SK-N-MC (cell line): Measurements from ENCODE around the gene PDPK1.

Experiments
- DNase-seq: peaks from one replicate; pipeline ENCODE4 v3.0.0-alpha.2; 2011; ENCODE audit warnings: low read depth, low spot score
- H3K27ac ChIP-seq: fragments of 200-600 bp; sonication (generic); 2 replicates; pipeline ENCODE4 v1.5.1; 2016; ENCODE audit warnings: mixed run types
- H3K36me3 ChIP-seq: fragments of 200-600 bp; sonication (generic); 2 replicates; pipeline ENCODE4 v1.6.1; 2017; ENCODE audit warnings: antibody characterized with exemption, low read length, mixed read lengths; ENCODE audit not compliant: insufficient read depth
- H3K4me3 ChIP-seq: fragments of 200-600 bp; sonication (generic); 2 replicates; pipeline ENCODE4 v1.5.1; 2016
- H3K9ac ChIP-seq: fragments of 200-600 bp; sonication (generic); 2 replicates; pipeline ENCODE4 v1.8.0; 2017; ENCODE audit warnings: mixed run types, mixed read lengths; ENCODE audit not compliant: insufficient read length
- H3K9me3 ChIP-seq: fragments of 200-600 bp; sonication (generic); 2 replicates; pipeline ENCODE4 v1.6.1; 2017; ENCODE audit warnings: low read depth, mild to moderate bottlenecking, antibody characterized with exemption, low read length, moderate library complexity, mixed read lengths
- EZH2 ChIP-seq: fragments of 200-600 bp; sonication (generic); IDR thresholded peaks from one replicate; pipeline ENCODE4 v1.6.1; 2017; ENCODE audit warnings: antibody characterized with exemption
- FOXP2 ChIP-seq: optimal IDR thresholded peaks from 2 replicates; pipeline ENCODE3; 2011; ENCODE audit warnings: mild to moderate bottlenecking, moderate library complexity; ENCODE audit not compliant: insufficient read depth; ENCODE audit errors: extremely low read length, control extremely low read depth
- POLR2AphosphoS5 ChIP-seq: IDR thresholded peaks from 2 replicates; pipeline ENCODE4 v1.6.1; 2012; ENCODE audit warnings: mild to moderate bottlenecking, low read depth, low read length, borderline replicate concordance

The PDPK1 gene

GRCh38 chr16:2496223-2497115 is 41.4 kb upstream of the PDPK1 start:
- Histone ChIP-seq H3K4me3 (no peak overlapping the region), H3K9ac (no peak overlapping the region), H3K36me3 (peaks cover 5% of the 10 kb centered on the region; the same call in 1 of the 2 replicates), H3K27ac (no peak overlapping the region), H3K9me3 (no peaks in the 10 kb centered on the region)
- TF ChIP-seq FOXP2, result no peak
- TF ChIP-seq EZH2, result no peak
- TF ChIP-seq POLR2AphosphoS5, result no peak
- no peak for DNase-seq

- Histone ChIP-seq H3K9me3 (no peaks in the 10 kb centered on the region), H3K4me3 (no peak overlapping the region), H3K36me3 (peaks cover 5% of the 10 kb centered on the region; the same call in 1 of the 2 replicates), H3K9ac (no peak overlapping the region), H3K27ac (no peak overlapping the region)
- no peak for TF ChIP-seq POLR2AphosphoS5
- no peak for TF ChIP-seq EZH2
- TF ChIP-seq FOXP2, result no peak
- no peak for DNase-seq
These were observed 40.6 kb upstream of the PDPK1 start for GRCh38 chr16:2497116-2497630.

DNA sequence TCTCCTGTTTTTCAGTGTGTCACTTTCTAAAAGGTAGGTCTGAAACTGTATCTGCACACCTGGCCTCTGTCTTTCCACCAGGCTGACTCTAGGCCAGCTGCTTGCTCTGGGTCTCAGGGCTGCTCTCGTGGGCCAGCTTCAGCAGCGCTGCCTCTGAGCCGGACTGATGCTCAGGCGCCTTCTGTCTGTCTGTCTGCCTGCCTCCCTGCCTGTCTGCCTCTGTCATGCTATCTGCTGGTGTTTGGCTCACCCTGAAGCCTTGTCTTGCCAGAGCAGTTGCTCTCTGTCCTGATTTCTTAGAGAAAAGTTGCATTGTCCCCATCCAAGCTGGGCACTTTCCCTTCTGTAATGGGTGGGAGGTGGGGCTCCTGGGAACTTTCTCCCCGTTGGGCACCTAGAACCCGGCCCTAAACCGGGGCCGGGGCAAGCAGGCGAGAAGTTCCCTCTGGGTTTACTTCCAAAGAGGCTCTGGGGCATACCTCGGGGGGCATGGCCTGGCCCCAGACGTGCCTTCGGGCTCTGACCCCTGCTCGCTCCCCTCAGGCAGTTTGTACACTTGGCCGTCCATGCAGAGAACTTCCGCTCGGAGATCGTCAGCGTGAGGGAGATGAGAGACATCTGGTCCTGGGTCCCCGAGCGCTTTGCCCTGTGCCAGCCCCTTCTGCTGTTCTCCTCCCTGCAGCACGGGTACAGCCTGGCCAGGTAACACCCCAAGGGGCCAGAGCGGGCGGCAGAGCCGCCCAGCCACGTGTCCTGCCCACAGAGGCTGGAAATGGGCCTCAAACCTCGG is 39.9 kb upstream of the PDPK1 start:
- no peak for DNase-seq
- H3K9ac ChIP-seq, result no peak overlapping the region
- TF ChIP-seq EZH2, result no peak
- no peak for TF ChIP-seq POLR2AphosphoS5
- TF ChIP-seq FOXP2, result no peak
- H3K27ac ChIP-seq, result no peak overlapping the region
- H3K9me3 ChIP-seq, result no peaks in the 10 kb centered on the region
- peaks cover 5% of the 10 kb centered on the region; the same call in 1 of the 2 replicates for H3K36me3 ChIP-seq
- H3K4me3 ChIP-seq, result no peak overlapping the region

DNA sequence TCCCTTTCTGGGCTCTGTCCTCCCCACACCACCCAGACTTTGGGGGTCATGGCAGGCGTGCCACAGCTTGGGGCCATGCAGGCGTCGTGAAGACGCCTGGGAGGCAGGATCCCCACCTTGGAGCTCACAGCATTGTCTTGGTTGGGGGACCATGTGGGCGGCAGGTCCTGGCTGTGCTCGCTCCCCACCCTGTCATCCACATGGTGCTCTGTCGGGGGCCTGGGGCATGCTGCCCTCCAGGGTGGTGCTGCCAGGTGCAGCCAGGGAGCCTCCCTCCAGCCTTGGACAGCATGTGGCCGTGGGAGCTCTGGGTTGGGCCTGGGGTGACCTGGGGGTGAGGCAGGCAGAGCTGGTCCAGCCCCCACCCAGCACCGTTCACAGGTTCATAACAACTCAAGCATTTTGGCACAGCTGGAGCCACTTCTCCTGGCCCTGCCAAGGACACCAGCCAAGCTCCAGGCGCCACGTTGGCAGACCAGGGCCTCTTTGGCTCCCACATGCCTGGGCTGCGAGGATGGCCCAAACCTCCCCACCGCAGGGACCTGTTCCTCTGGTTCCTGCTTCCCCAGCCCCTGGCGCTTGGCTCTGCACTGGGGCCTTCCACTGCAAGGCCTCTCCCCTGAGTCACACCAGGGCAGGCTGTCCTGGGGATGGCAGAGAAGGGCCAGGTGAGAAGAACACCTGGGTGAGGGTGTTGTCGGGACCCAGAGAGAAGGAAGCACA is 39.1 kb upstream of the PDPK1 start:
- no peak for DNase-seq
- TF ChIP-seq EZH2, result no peak
- no peak for TF ChIP-seq POLR2AphosphoS5
- TF ChIP-seq FOXP2, result no peak
- no peak overlapping the region for H3K27ac ChIP-seq
- H3K9ac ChIP-seq, result no peak overlapping the region
- H3K4me3 ChIP-seq, result no peak overlapping the region
- H3K9me3 ChIP-seq, result no peaks in the 10 kb centered on the region
- H3K36me3 ChIP-seq, result peaks cover 5% of the 10 kb centered on the region; the same call in 1 of the 2 replicates

DNA sequence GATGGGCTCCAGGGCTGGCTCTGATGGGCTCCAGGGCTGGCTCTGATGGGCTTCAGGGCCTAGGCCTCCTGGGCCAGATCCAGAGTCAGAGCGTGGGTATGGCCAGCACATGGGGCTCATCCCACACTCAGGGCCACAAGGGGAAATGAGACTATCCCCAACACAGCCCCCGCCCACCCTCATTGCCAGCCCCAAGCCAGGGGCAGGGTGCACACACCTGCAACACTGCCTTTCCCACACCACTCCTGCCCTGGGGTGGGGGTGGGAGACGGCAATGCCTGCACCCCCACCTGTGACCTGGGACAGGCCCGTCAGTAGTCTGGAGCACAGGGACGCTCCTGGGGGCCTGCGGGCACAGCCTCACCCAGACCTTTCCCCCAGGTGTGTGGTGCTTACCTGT is 38.4 kb upstream of the PDPK1 start:
- TF ChIP-seq EZH2, result no peak
- TF ChIP-seq POLR2AphosphoS5, result no peak
- TF ChIP-seq FOXP2, result no peak
- Histone ChIP-seq H3K36me3 (peaks cover 5% of the 10 kb centered on the region; the same call in 1 of the 2 replicates), H3K9me3 (no peaks in the 10 kb centered on the region), H3K4me3 (no peak overlapping the region), H3K9ac (no peak overlapping the region), H3K27ac (no peak overlapping the region)
- DNase-seq, result no peak

GRCh38 chr16:2499890-2500429 is 37.9 kb upstream of the PDPK1 start:
- no peak for DNase-seq
- no peak for TF ChIP-seq FOXP2
- TF ChIP-seq POLR2AphosphoS5, result no peak
- no peak for TF ChIP-seq EZH2
- Histone ChIP-seq H3K27ac (no peak overlapping the region), H3K36me3 (peaks cover 5% of the 10 kb centered on the region; the same call in 1 of the 2 replicates), H3K9me3 (no peaks in the 10 kb centered on the region), H3K4me3 (no peak overlapping the region), H3K9ac (no peak overlapping the region)

- no peak for TF ChIP-seq FOXP2
- TF ChIP-seq POLR2AphosphoS5, result no peak
- no peak for TF ChIP-seq EZH2
- H3K36me3 ChIP-seq, result peaks cover 5% of the 10 kb centered on the region; the same call in 1 of the 2 replicates
- no peak for DNase-seq
- no peak overlapping the region for H3K9ac ChIP-seq
- no peaks in the 10 kb centered on the region for H3K9me3 ChIP-seq
- H3K4me3 ChIP-seq, result no peak overlapping the region
- no peak overlapping the region for H3K27ac ChIP-seq
These were observed 37.3 kb upstream of the PDPK1 start for GRCh38 chr16:2500430-2500917.
